Measurements from ENCODE around the gene CTNND2.

Gene CTNND2

DNA sequence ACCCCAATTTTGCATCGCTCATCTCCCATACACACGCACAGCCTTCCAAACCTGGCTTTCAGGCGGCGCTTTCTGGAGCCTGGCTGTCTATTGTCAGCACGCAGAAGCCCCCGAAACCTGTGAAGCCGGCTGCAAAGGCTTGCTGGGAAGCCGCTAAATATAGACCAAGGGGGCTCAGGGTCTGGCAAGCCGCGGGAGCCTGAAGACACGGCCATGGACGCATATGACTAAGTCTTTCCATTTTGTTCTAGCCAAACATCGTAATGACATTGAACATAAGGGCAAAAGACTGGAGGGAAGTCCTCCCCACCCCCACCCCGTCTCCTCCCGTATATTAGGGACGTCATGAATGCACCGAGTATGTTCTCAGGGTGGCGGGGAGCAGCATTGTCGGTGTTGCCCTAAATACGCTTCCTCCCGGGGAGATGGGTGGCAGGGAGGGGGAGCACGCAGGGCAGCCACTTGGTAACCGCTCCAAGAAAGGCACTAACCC, 1.1 kb downstream of the CTNND2 start:
- POLR2A ChIA-PET: no interaction called here
- TF ChIP-seq, protein P1, sequence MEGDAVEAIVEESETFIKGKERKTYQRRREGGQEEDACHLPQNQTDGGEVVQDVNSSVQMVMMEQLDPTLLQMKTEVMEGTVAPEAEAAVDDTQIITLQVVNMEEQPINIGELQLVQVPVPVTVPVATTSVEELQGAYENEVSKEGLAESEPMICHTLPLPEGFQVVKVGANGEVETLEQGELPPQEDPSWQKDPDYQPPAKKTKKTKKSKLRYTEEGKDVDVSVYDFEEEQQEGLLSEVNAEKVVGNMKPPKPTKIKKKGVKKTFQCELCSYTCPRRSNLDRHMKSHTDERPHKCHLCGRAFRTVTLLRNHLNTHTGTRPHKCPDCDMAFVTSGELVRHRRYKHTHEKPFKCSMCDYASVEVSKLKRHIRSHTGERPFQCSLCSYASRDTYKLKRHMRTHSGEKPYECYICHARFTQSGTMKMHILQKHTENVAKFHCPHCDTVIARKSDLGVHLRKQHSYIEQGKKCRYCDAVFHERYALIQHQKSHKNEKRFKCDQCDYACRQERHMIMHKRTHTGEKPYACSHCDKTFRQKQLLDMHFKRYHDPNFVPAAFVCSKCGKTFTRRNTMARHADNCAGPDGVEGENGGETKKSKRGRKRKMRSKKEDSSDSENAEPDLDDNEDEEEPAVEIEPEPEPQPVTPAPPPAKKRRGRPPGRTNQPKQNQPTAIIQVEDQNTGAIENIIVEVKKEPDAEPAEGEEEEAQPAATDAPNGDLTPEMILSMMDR (IDR thresholded peaks at IDR 0.05; ENCODE audit: control extremely low read depth, extremely low read depth, low read depth, missing control alignments): no peak
- CTCF ChIA-PET: no interaction called here
- peak; percentile 3 for DNase-seq (ENCODE audit: extremely low spot score)

DNA sequence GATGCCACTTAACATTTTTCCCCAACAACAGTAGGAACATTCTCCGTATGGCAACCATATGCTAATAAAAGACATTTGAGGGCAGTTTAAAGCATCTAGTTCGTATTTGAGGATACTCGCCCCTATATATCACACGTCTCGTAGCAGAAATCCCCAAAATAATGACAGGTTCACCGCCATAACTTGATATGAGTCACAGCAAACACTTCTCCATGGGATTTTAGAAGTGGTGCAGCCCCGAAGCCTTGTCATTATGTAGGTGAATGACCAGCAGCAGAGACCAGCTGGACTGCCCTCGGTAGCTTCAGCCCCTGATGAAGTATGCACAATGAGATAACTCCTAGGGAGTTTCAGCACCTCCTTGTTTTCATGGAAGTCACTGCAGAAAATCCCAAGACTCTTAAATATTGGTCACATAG, 2.0 kb downstream of the CTNND2 start:
- TF ChIP-seq, protein P1 (IDR thresholded peaks at IDR 0.05; ENCODE audit: control extremely low read depth, extremely low read depth, low read depth, missing control alignments): no peak
- ChIA-PET POLR2A (no interaction called here), CTCF (no interaction called here)
- DNase-seq (ENCODE audit: extremely low spot score): no peak

DNA sequence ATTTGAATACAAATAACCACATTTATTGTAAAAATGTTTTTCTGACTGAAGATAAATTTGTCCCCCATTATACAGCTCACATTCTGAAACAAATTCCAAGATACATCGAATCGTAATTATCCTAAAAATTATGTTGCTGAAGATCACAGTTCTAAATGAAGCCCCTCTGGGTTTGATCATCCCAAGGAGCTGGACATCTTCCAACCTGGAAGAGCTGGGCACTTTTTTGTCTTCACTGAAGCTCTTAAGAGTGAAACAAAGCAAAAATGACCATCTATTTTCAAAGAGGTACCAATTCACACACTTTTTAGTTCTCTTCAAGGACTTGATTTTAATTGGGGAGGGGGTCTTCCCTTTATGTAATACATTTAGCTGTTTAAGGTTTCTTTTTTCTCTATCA, 5.5 kb downstream of the CTNND2 start:
- no peak for DNase-seq (ENCODE audit: extremely low spot score)
- ChIA-PET CTCF (no interaction called here), POLR2A (no interaction called here)
- TF ChIP-seq, protein P1 (IDR thresholded peaks at IDR 0.05; ENCODE audit: control extremely low read depth, extremely low read depth, low read depth, missing control alignments): no peak

DNA sequence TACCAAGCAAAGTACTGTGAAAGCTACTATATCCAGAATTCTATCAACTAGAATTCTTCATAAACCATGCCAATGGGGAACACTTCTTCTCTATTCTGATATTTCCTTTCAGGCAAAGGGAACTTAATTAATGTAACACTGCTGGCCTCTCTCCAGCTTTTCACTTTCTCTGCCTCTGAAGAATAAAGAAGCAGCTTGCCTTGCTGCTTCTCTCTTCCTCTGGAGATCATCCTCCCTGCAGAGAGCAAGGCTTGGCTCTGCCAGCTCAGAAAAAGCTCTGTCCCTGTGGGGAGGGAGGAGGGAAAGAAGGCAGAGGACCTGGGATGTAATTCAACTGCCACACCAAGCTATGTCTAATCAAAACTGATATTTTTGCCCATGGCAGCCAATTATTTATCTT, 6.5 kb downstream of the CTNND2 start:
- TF ChIP-seq, protein P1 (IDR thresholded peaks at IDR 0.05; ENCODE audit: control extremely low read depth, extremely low read depth, low read depth, missing control alignments): no peak
- POLR2A ChIA-PET: no interaction called here
- CTCF ChIA-PET: interaction anchor here (1.0 to 1.9 kb wide), 3 partner anchors 9 to 13 kb away, joined by 3 to 6 read pairs (median 3); no protein-coding TSS in a partner anchor
- DNase-seq (ENCODE audit: extremely low spot score): no peak

DNA sequence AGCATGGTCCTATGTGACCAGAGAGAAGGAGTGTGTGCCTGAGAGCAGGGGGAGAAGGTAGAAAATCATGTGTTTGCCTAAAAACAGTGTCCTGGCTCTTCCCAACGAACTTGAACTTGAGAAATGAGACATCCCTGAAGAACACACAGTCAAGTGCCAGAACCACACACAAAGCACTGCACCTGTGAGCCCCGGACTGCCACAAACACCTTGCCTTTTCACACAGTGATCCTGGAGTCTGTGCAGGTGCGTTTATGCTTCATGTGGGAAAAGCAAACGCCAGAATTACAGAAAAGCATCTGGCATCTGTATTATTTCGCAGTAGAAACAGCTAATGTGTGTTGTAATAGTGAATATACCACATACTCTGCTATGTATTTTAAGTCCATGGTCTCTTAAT, 9.3 kb downstream of the CTNND2 start:
- TF ChIP-seq, protein P1 (IDR thresholded peaks at IDR 0.05; ENCODE audit: control extremely low read depth, extremely low read depth, low read depth, missing control alignments): no peak
- CTCF ChIA-PET: no interaction called here
- POLR2A ChIA-PET: no interaction called here
- DNase-seq (ENCODE audit: extremely low spot score): no peak

DNA sequence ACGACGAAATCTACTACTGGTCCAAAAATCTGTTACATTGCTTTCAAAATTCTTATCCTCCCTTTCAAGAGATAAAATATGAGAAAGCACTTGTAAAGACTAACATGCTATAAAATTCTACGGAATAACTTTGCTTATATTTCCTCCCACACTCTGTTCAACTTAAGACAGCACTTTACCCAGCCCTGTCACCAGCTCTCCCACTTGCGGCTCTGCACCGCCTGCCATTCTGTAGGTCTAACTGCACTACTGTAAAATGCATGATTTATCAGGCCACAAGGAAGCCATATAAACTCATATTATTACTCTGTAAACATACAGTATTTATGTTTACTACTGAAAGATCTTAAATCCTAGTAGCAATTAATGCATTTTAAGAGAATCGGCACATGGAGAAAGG, 11.4 kb downstream of the CTNND2 start:
- ChIA-PET CTCF (interaction anchor here (1.3 kb wide), 1 partner anchor 10 kb away, joined by 3 read pairs; no protein-coding TSS in a partner anchor), POLR2A (no interaction called here)
- TF ChIP-seq, protein P1 (IDR thresholded peaks at IDR 0.05; ENCODE audit: control extremely low read depth, extremely low read depth, low read depth, missing control alignments): no peak
- DNase-seq (ENCODE audit: extremely low spot score): no peak

DNA sequence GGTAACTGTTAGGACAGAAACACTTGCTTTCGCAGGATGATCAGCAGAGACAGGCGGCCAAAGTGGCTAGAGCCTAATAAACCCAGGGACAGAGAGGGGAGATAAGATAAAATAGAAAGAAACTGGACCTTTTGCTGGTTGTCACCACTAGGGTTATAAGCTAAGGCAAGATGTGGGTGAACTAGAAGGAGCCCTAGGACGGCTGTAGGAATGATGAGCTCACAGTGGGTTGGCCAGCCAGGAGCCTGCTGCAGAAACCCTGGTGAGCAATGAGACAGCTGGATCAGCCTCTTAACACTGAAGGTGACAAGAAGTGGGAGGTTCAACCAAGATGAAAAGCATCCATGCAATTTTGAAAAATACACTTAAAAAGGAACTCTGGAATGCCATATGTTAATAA, 13.5 kb downstream of the CTNND2 start:
- TF ChIP-seq, protein P1 (IDR thresholded peaks at IDR 0.05; ENCODE audit: control extremely low read depth, extremely low read depth, low read depth, missing control alignments): no peak
- no peak for DNase-seq (ENCODE audit: extremely low spot score)
- POLR2A ChIA-PET: no interaction called here
- CTCF ChIA-PET: no interaction called here
